Hepatocyte (in vitro differentiated cells): ENCODE measurements around the gene AZIN2.

Experiments
- EZH2 ChIP-seq: fragments of 200-600 bp; sonication (generic); IDR thresholded peaks from 2 replicates; pipeline ENCODE4 v1.6.1; 2016; ENCODE audit warnings: antibody characterized with exemption, mild to moderate bottlenecking, borderline replicate concordance
- TF ChIP-seq, protein P1 (sequence below): fragments of 200-600 bp; sonication (generic); IDR thresholded peaks from 2 replicates; pipeline ENCODE4 v1.5.1; 2016; ENCODE audit warnings: antibody characterized with exemption, mild to moderate bottlenecking; ENCODE audit not compliant: poor library complexity

DNA sequence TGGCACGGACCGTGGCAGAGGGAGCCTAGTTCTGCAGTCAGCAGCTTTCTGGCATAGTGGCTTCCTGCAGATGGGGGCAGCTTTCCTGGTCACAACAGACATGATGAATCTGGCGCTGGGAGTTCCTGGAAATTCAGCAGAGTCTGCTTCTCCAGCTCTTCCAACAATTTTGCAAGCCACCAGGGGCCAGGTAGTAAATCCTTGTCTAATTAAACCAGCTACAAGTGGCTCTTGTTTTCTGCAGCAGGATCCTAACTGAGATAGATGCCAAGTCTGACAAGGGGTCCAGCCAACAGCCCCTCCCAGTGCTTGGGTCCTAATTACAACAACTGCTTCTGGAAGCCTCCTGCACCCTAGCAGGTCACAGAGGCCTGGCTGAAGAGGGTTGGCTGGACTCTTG lies 65.0 kb downstream of the AZIN2 start:
- TF ChIP-seq, protein P1, sequence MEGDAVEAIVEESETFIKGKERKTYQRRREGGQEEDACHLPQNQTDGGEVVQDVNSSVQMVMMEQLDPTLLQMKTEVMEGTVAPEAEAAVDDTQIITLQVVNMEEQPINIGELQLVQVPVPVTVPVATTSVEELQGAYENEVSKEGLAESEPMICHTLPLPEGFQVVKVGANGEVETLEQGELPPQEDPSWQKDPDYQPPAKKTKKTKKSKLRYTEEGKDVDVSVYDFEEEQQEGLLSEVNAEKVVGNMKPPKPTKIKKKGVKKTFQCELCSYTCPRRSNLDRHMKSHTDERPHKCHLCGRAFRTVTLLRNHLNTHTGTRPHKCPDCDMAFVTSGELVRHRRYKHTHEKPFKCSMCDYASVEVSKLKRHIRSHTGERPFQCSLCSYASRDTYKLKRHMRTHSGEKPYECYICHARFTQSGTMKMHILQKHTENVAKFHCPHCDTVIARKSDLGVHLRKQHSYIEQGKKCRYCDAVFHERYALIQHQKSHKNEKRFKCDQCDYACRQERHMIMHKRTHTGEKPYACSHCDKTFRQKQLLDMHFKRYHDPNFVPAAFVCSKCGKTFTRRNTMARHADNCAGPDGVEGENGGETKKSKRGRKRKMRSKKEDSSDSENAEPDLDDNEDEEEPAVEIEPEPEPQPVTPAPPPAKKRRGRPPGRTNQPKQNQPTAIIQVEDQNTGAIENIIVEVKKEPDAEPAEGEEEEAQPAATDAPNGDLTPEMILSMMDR, result no peak
- no peak for TF ChIP-seq EZH2
